H1 (cell line): Measurements from ENCODE around the gene SESN3. TPM values are rescaled to one million over a fixed set of nuclear protein-coding genes. Genes with fewer than 3 reads are reported as not detected.

Experiments
- polyA plus RNA-seq, 7 experiments: library from polyadenylated mRNA; depleted of rRNA in 3 of 7; stranded (reverse) in 5 of 7; unstranded in 2 of 7; fragments of >200 nt in 5 of 7; fragments of 200-250 nt in 2 of 7; gene quantifications; 1 replicate in 5 of 7; 2 replicates in 1 of 7; 4 replicates in 1 of 7; pipeline versions ENCODE4 v1.2.1 to v1.2.3, GENCODE V29; 2011 to 2013; ENCODE audit warnings: missing spikeins in 2 of 7, mixed read lengths in 2 of 7
- total RNA-seq: library from RNA; stranded (reverse); fragmentation: NEBNext Ultra II Directional; extraction: Animal tissue kit (Norgen Biotek cat#: 25700); gene quantifications from 2 replicates; pipeline ENCODE4 v1.2.1, GENCODE V29; 2021
- TF ChIP-seq, protein P1 (sequence below): fragments of 300-600 bp; sonication (generic); IDR thresholded peaks from 2 replicates; pipeline ENCODE4 v1.7.1; 2012; ENCODE audit warnings: low read length, moderate library complexity, mild to moderate bottlenecking, inconsistent platforms; ENCODE audit not compliant: insufficient replicate concordance

The SESN3 gene
- total and polyA plus RNA-seq, 2 of the 8 experiments (the other 6 are each of a cell fraction or from before 2014, with no cell fraction given): 10.2 to 31.1 TPM

DNA sequence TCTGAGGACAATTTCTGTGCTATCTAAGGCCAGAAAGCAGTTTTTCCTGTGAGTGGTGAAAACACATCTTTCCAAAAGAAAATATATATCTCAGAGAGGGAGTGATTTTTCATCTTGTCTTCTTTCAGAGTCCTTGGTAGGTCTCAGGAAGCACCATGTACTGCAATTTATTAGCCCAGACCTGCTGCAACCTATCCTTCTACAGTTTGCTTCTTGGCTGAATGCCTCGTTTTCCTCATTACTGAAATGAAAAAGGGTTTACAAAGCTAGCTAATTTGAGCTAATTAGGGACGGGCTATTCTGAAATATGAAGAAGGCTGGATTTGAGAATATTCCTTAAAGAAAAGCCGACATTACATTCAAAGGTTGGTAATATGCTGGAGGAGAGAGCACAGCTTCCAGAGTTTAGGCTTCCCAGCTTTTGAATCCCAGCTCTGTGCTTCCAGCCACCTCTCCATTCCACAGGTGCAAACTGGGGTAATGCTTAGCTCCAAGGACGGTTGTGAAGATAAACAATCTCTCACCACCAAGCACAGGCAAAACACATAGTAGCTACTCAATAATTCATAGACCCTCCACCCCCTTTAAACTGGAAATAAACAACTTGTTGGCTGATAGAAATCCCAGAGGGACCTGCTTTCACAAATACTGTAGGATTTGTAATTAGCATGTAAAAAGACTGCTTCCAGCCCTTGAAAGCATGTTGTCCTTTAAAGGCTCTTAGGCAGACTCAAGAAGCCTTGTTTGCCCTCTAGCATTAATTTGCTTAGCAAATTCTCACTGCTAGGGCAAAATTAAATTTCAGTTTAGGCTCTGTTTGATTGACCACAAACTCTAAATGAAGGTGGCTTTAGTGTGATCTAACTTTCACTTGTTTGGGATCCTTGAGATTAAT is 24.5 kb upstream of the SESN3 start (continued):
- TF ChIP-seq, protein P1, sequence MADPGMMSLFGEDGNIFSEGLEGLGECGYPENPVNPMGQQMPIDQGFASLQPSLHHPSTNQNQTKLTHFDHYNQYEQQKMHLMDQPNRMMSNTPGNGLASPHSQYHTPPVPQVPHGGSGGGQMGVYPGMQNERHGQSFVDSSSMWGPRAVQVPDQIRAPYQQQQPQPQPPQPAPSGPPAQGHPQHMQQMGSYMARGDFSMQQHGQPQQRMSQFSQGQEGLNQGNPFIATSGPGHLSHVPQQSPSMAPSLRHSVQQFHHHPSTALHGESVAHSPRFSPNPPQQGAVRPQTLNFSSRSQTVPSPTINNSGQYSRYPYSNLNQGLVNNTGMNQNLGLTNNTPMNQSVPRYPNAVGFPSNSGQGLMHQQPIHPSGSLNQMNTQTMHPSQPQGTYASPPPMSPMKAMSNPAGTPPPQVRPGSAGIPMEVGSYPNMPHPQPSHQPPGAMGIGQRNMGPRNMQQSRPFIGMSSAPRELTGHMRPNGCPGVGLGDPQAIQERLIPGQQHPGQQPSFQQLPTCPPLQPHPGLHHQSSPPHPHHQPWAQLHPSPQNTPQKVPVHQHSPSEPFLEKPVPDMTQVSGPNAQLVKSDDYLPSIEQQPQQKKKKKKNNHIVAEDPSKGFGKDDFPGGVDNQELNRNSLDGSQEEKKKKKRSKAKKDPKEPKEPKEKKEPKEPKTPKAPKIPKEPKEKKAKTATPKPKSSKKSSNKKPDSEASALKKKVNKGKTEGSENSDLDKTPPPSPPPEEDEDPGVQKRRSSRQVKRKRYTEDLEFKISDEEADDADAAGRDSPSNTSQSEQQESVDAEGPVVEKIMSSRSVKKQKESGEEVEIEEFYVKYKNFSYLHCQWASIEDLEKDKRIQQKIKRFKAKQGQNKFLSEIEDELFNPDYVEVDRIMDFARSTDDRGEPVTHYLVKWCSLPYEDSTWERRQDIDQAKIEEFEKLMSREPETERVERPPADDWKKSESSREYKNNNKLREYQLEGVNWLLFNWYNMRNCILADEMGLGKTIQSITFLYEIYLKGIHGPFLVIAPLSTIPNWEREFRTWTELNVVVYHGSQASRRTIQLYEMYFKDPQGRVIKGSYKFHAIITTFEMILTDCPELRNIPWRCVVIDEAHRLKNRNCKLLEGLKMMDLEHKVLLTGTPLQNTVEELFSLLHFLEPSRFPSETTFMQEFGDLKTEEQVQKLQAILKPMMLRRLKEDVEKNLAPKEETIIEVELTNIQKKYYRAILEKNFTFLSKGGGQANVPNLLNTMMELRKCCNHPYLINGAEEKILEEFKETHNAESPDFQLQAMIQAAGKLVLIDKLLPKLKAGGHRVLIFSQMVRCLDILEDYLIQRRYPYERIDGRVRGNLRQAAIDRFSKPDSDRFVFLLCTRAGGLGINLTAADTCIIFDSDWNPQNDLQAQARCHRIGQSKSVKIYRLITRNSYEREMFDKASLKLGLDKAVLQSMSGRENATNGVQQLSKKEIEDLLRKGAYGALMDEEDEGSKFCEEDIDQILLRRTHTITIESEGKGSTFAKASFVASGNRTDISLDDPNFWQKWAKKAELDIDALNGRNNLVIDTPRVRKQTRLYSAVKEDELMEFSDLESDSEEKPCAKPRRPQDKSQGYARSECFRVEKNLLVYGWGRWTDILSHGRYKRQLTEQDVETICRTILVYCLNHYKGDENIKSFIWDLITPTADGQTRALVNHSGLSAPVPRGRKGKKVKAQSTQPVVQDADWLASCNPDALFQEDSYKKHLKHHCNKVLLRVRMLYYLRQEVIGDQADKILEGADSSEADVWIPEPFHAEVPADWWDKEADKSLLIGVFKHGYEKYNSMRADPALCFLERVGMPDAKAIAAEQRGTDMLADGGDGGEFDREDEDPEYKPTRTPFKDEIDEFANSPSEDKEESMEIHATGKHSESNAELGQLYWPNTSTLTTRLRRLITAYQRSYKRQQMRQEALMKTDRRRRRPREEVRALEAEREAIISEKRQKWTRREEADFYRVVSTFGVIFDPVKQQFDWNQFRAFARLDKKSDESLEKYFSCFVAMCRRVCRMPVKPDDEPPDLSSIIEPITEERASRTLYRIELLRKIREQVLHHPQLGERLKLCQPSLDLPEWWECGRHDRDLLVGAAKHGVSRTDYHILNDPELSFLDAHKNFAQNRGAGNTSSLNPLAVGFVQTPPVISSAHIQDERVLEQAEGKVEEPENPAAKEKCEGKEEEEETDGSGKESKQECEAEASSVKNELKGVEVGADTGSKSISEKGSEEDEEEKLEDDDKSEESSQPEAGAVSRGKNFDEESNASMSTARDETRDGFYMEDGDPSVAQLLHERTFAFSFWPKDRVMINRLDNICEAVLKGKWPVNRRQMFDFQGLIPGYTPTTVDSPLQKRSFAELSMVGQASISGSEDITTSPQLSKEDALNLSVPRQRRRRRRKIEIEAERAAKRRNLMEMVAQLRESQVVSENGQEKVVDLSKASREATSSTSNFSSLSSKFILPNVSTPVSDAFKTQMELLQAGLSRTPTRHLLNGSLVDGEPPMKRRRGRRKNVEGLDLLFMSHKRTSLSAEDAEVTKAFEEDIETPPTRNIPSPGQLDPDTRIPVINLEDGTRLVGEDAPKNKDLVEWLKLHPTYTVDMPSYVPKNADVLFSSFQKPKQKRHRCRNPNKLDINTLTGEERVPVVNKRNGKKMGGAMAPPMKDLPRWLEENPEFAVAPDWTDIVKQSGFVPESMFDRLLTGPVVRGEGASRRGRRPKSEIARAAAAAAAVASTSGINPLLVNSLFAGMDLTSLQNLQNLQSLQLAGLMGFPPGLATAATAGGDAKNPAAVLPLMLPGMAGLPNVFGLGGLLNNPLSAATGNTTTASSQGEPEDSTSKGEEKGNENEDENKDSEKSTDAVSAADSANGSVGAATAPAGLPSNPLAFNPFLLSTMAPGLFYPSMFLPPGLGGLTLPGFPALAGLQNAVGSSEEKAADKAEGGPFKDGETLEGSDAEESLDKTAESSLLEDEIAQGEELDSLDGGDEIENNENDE: peak; percentile 56
